ENCODE results near the gene USP6NL. TPM values are rescaled to one million over a fixed set of nuclear protein-coding genes. Genes with fewer than 3 reads are reported as not detected.
A peak's percentile ranks its signal among the peaks of the same experiment; 100 is the strongest.

USP6NL gene
- total RNA-seq, 1 experiment from 2014 or later: 24.6 TPM

GRCh38 chr10:11520892-11521291, 90.6 kb downstream of the USP6NL start:
- intact Hi-C loops (cut with micrococcal nuclease): no loop called here
- Histone ChIP-seq H2AFZ (ENCODE audit: low read depth, low read length, poor library complexity, severe bottlenecking) (no peak overlapping the region), H3K4me1 (ENCODE audit: control insufficient read depth in 1 of 2, insufficient read depth in 2 of 2, low read length in 2 of 2) (peaks cover 0 to 14% of the 10 kb centered on the region in 2 experiments; a peak in 1 of 4 replicates), H3K4me3 (replicated peaks in 1 of 2; ENCODE audit: low read depth in 1 of 2, low read length in 2 of 2) (no peak overlapping the region), H3K27ac (ENCODE audit: low read depth, low read length) (no peak overlapping the region), H3K9me3 (ENCODE audit: control insufficient read depth in 1 of 2, insufficient read depth in 1 of 2, low read depth in 1 of 2, low read length in 2 of 2) (no peaks in the 10 kb centered on the region), H3K79me2 (ENCODE audit: insufficient read depth, low read length) (peaks cover 3% of the 10 kb centered on the region; the same call in 1 of the 2 replicates), H3K27me3 (ENCODE audit: insufficient read depth, low read length) (no peaks in the 10 kb centered on the region), H3K9me2 (ENCODE audit: insufficient read depth) (no peaks in the 10 kb centered on the region), H3K9ac (ENCODE audit: low read length) (no peak overlapping the region), H4K20me1 (ENCODE audit: insufficient read depth) (no peaks in the 10 kb centered on the region), H3K36me3 (ENCODE audit: control insufficient read depth in 1 of 2, insufficient read depth in 2 of 2, low read length in 2 of 2) (0 out of 4 replicates have a peak, but pooled peaks cover 0 to 4% of the 10 kb centered on the region in 2 experiments), H3K4me2 (ENCODE audit: low read length) (no peak overlapping the region)
- POLR2A ChIA-PET: no interaction called here
- RAD21 ChIA-PET (ENCODE audit: low non-redundant PET in 1 of 2, low total read pairs in 2 of 2, uncharacterized antibody in 2 of 2, unreplicated experiment in 2 of 2): no interaction called here
- no TSS peak for BruUV-seq (replicated peaks)
- TF ChIP-seq CTCF (IDR thresholded peaks at IDR 0.05 in 2 of 3, conservative IDR thresholded peaks at IDR 0.05 in 1 of 3; ENCODE audit: borderline replicate concordance in 1 of 3, insufficient read depth in 1 of 3, low read depth in 2 of 3, low read length in 2 of 3): 0 out of 6 replicates have a peak, but pooled peaks of 1 of the 3 experiments have one; percentile 6
- TF ChIP-seq ZBTB33 (IDR thresholded peaks at IDR 0.05; ENCODE audit: extremely low read depth, insufficient replicate concordance, low read length): no peak
- TF ChIP-seq RAD21 (IDR thresholded peaks at IDR 0.05; ENCODE audit: low read depth): peak; percentile 21; the same call in 1 of the 2 replicates
- CTCF ChIA-PET: interaction anchor here (2.2 kb wide), 1 partner anchor 204 kb away, joined by 6 read pairs; no protein-coding TSS in a partner anchor
- no peak for DNase-seq (ENCODE audit: low read depth, low spot score)
- ATAC-seq: no peak
